GM12874 (cell line): Measurements from ENCODE around the gene CHIC2.

Source experiments
- TF ChIP-seq, protein P1 (sequence below): IDR thresholded peaks from 2 replicates; pipeline ENCODE4 v1.5.1; 2011; ENCODE audit warnings: low read depth, mild to moderate bottlenecking, control low read depth, low read length, moderate library complexity; ENCODE audit not compliant: insufficient read depth

The CHIC2 gene

DNA sequence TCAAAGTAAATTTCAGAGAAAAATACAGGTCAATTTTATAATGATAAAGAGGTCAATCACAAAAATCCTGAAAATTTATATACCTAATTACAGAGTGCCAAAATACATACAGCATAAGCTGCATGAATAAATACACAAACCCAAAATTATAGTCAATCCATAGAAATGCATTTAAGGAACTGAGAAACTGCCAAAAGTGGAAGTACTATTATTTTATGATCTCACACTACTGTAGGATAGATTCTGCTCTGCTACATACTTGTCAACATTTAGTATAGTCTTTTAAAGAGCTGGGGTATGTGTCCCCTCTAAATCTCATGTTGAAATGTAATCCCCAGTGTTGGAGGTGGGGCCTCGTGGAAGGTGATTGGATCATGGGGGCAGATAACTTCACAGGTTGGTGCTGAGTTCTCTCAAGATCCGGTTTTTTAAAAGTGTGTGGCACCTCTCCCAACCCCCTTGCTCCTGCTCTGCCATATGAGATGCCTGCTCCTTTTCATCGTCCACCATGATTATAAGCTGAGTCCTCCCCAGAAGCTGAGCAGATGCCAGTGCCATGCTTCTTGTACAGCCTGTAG is 31.8 kb downstream of the CHIC2 start:
- TF ChIP-seq, protein P1, sequence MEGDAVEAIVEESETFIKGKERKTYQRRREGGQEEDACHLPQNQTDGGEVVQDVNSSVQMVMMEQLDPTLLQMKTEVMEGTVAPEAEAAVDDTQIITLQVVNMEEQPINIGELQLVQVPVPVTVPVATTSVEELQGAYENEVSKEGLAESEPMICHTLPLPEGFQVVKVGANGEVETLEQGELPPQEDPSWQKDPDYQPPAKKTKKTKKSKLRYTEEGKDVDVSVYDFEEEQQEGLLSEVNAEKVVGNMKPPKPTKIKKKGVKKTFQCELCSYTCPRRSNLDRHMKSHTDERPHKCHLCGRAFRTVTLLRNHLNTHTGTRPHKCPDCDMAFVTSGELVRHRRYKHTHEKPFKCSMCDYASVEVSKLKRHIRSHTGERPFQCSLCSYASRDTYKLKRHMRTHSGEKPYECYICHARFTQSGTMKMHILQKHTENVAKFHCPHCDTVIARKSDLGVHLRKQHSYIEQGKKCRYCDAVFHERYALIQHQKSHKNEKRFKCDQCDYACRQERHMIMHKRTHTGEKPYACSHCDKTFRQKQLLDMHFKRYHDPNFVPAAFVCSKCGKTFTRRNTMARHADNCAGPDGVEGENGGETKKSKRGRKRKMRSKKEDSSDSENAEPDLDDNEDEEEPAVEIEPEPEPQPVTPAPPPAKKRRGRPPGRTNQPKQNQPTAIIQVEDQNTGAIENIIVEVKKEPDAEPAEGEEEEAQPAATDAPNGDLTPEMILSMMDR: no peak

DNA sequence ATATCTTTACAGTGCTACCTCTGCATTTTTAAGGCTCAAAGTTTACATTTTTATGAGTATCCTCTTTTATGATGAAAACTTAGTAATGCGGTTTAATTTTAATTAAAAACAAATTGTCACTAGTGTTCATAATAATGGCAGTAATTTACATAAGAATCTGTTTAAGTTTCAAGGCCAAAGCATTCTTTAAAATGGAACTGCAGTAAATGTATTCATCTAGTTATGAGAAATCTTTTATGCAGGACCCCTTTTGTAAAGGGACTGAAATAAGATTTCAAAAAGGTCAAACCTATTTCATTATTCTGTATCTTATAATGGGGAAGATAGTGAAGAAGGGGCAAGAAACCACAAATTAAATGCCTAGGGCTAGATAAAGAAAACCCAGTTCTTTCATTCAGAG is 37.1 kb downstream of the CHIC2 start:
- TF ChIP-seq, protein P1: no peak

DNA sequence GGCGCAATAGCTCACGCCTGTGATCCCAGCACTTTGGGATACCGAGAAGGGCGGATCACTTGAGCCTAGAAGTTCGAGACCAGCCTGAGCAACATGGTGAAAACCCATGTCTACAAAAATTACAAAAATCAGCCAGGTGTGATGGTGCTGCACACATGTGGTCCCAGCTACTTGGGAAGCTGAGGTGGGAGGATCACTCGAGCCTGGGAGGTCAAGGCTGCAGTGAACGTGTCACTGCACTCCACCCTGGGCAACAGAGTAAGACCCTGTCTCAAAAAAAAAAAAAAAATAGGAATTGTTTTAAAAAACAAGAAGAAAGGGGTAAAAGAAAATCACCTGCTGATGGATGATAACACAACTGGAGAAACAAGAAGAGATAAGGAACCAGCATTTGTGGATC is 38.8 kb downstream of the CHIC2 start:
- TF ChIP-seq, protein P1: no peak

DNA sequence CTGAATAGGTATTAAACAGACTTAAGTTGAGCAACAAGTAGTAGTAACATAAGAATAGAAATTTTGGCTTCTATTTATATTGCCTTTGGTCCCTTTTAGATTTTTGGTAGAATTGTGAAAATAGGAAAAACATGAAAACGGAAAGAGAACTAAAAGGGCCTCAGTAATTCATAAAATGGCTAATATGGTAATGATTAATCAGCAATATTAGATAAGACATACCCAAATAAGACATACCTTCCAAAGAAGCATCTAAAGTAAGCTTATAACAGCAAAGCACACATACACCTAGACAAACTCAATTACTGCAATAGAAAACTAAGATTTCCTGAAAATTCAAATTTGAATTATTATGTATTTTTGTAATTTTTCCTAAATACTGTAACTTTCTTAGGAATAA is 46.4 kb downstream of the CHIC2 start:
- TF ChIP-seq, protein P1: no peak

DNA sequence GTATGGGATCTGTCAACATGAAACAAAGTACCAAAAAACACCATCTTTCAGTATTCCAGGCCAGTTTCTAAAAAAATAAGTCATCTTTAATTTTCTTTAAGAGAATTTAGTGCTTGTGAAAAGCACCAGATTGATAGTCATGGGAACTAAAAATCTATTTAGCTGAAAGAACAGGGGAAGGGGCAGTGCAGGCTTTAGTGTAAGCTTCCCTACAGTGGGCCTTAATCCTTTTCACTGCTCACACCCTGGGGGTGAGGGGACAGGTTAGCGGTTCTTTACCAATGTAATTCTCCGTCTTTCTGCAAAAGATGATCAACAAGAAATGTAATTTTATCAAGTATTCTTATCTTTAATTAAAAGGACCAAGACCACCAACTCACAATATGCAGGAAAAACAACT is 47.1 kb downstream of the CHIC2 start:
- TF ChIP-seq, protein P1: no peak

DNA sequence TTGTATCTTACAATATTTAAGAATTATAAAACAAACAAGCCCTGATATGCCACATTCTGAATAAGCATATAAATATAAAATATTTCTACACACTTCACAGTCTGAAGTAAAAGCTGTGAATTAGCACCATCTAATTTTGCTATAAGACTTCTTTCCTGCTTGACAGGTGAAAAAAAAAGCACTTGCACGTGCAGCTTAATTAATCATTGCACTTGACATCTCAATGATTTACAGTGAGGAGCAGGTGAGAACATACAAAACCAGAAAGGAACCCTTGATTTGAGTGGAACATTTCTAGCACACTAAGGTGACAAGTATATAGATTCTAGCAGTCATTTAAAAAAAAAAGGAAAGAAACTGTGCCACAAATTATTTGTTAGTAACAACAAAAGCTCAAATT is 47.9 kb downstream of the CHIC2 start:
- TF ChIP-seq, protein P1: no peak

DNA sequence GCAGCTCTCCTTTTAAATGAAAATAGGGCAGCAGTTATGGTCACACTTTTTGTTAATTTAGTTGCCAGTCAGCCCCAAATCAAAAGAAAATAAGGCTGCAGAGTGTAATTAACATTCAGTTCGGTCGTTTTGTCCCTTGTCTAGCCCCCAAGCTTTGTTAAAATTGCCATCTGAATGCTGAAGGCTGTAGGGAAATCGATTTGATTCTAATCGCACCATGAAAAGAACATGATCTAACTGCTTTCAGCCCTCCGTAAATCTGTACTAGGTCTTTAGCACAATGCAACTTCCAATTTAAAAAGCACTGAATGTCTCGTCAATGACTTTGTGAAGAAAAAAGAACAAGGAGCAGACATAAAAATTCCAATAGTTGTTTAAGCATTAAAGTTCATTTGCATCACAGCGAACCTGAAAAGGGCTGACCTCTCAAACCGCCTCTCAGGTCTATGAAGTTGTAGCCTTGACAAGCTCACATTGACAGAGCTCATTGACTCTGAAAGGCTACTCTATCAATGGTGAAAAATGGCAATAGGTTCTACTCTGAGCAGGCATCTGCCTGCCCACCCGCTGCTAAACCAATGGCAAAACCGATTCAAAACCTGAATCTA is 48.9 kb downstream of the CHIC2 start:
- TF ChIP-seq, protein P1: no peak

DNA sequence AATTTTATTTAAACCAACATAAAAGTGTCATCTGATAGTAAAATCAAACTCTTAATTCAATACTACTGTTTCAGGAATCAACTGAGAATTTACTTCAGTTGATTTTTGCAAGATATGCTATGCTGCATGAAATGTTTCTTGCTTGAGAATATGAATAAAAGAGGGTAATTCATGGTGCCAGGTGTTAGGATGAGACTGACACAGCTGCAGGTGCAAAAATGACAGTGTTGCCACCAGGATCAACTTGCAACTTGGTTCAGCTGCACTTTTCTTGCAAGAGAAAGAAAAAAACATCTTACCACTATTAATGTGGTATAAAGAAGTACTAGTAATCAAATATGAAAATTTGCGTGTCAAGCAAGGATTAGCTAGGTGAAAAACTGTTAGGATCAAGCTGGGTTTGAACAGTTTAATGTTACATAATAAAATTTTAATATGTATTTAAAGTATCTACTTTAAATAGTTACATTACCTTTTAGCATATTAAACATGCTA is 49.7 kb downstream of the CHIC2 start:
- TF ChIP-seq, protein P1: no peak
